Kidney (tissue), 14 donors: ENCODE data around the gene GLIS1. TPM values are rescaled to one million over a fixed set of nuclear protein-coding genes. Genes with fewer than 3 reads are reported as not detected.

Experiments
- DNase-seq, 5 donors: peaks; one replicate each; pipeline ENCODE4 v3.0.0-alpha.2; 2013 to 2020
- FAIRE-seq: peaks from 2 replicates; lab custom pipeline; 2012; peaks lifted over from hg19 to GRCh38; lab: Jason Lieb, UNC
- H3K27ac ChIP-seq, 2 donors: one replicate each; pipeline ENCODE4 v1.7.0; 2013; ENCODE audit warnings: low read depth in 2 of 2, low read length in 2 of 2, inconsistent platforms in 1 of 2
- H3K27me3 ChIP-seq: one replicate; pipeline ENCODE4 v1.7.1; 2013; ENCODE audit warnings: low read length, inconsistent platforms; ENCODE audit not compliant: control insufficient read depth, insufficient read depth
- H3K36me3 ChIP-seq, 3 donors: one replicate each; pipeline versions ENCODE4 v1.7.0 to v1.7.1; 2013; ENCODE audit warnings: low read length in 3 of 3, control low read depth in 1 of 3, inconsistent platforms in 1 of 3; ENCODE audit not compliant: insufficient read depth in 3 of 3, control insufficient read depth in 2 of 3
- H3K4me1 ChIP-seq, 3 donors: one replicate each; pipeline versions ENCODE4 v1.7.0 to v1.7.1; 2013; ENCODE audit warnings: low read length in 3 of 3, inconsistent platforms in 1 of 3, low read depth in 1 of 3; ENCODE audit not compliant: control insufficient read depth in 2 of 3, insufficient read depth in 2 of 3
- H3K4me3 ChIP-seq, 3 donors: one replicate each; pipeline versions ENCODE4 v1.7.0 to v1.8.1; 2013; ENCODE audit warnings: low read length in 3 of 3, control low read depth in 1 of 3, inconsistent platforms in 1 of 3
- H3K9ac ChIP-seq, 3 donors: one replicate each; pipeline versions ENCODE4 v1.7.0 to v1.7.1; 2013; ENCODE audit warnings: low read length in 3 of 3, control low read depth in 1 of 3, inconsistent platforms in 1 of 3
- H3K9me3 ChIP-seq, 3 donors: one replicate each; pipeline versions ENCODE4 v1.7.0 to v1.7.1; 2013; ENCODE audit warnings: low read length in 3 of 3, control low read depth in 1 of 3, inconsistent platforms in 1 of 3; ENCODE audit not compliant: control insufficient read depth in 2 of 3, insufficient read depth in 1 of 3
- CTCF ChIP-seq: IDR thresholded peaks from 3 replicates; pipeline ENCODE4 v1.5.1; 2012; ENCODE audit warnings: mild to moderate bottlenecking, moderate library complexity, borderline replicate concordance; ENCODE audit not compliant: insufficient read depth; ENCODE audit errors: extremely low read depth
- intact Hi-C: fragments of 100-400 bp; cut with DNase I; formaldehyde crosslinking; loops from one replicate; pipeline ENCODE4 v1.11.1; 2022
- polyA plus RNA-seq: library from polyadenylated mRNA; stranded (reverse); fragments of 350-450 nt; fragmentation: Illumina TruSeq; extraction: RNeasy Lipid Tissue Mini Kit (QIAGEN cat#74804); gene quantifications from one replicate; pipeline ENCODE4 v1.2.3, GENCODE V29; 2014; ENCODE audit warnings: low read depth, low replicate concordance; ENCODE audit not compliant: insufficient read depth
- total RNA-seq: library from RNA; stranded (reverse); fragmentation: NEBNext Ultra II Directional; extraction: Animal tissue kit (Norgen Biotek cat#: 25700); gene quantifications from one replicate; pipeline ENCODE4 v1.2.1, GENCODE V29; 2021
- donor health status: control.
- donor health status: control.
- donor health status: control.
- donor health status: control.
- donor health status: control.
- donor health status: DM: yes; HTN: yes; CAD: no.
- donor health status: Normal renal cell carcinoma (clear cell type).

The GLIS1 gene
- total and polyA plus RNA-seq, 2 donors from 2014 or later: 3.3 to 3.7 TPM

- Histone ChIP-seq H3K36me3 (no peaks in the 10 kb centered on the region), H3K27ac (no peak overlapping the region), H3K4me3 (no peak overlapping the region), H3K27me3 (no peaks in the 10 kb centered on the region), H3K9ac (no peak overlapping the region), H3K9me3 (no peaks in the 10 kb centered on the region), H3K4me1 (no peaks in the 10 kb centered on the region)
- intact Hi-C loops: no loop called here
- FAIRE-seq (no peak), DNase-seq (peak in 1 of 5 donors; percentile 15)
- no peak for TF ChIP-seq CTCF
Measured at GRCh38 chr1:53666566-53666965, 72.4 kb downstream of the GLIS1 start.

- DNase-seq (peak in 1 of 5 donors; percentile 3), FAIRE-seq (no peak)
- Histone ChIP-seq H3K4me1 (no peaks in the 10 kb centered on the region), H3K36me3 (no peaks in the 10 kb centered on the region), H3K9me3 (no peaks in the 10 kb centered on the region), H3K9ac (no peak overlapping the region), H3K27ac (no peak overlapping the region), H3K27me3 (no peaks in the 10 kb centered on the region), H3K4me3 (no peak overlapping the region)
- intact Hi-C loops: no loop called here
- no peak for TF ChIP-seq CTCF
Measured at GRCh38 chr1:53665996-53666395, 73.0 kb downstream of the GLIS1 start.

GRCh38 chr1:53663529-53664300, 75.2 kb downstream of the GLIS1 start:
- FAIRE-seq (no peak), DNase-seq (peak in 2 of 5 donors; percentile 51 to 90)
- Histone ChIP-seq H3K4me3 (no peak overlapping the region), H3K9ac (no peak overlapping the region), H3K4me1 (peaks cover 0 to 2% (median 0%) of the 10 kb centered on the region in 3 donors), H3K36me3 (no peaks in the 10 kb centered on the region), H3K27ac (no peak overlapping the region), H3K9me3 (no peaks in the 10 kb centered on the region), H3K27me3 (no peaks in the 10 kb centered on the region)
- intact Hi-C loops: no loop called here
- TF ChIP-seq CTCF: no peak
